Measurements from ENCODE around the gene RABL2A. TPM values are rescaled to one million over a fixed set of nuclear protein-coding genes. Genes with fewer than 3 reads are reported as not detected.
"Not testable (repeated sequence)": the region's sequence is repeated elsewhere in the genome, so short reads cannot be mapped to it uniquely, and the experiment has no call there.

RABL2A gene
- 20.8 and 24.5 TPM in 2 replicates for polyA plus RNA-seq (2011; rRNA removed)
- 10.6 and 11.5 TPM in 2 replicates for polyA plus RNA-seq (2012; cell fraction: cytosol; rRNA removed)
- polyA plus RNA-seq (2012; cell fraction: nucleus; rRNA removed) = 23.4 and 29.7 TPM in 2 replicates
- polyA plus RNA-seq (2017; fragmentation: RNase III; extraction: RNeasy Plus Mini Kit Qiagen cat#74134 plus additional on column Dnase treatment) = 13.0 to 14.9 TPM (median 13.5 TPM) in 3 replicates
- 27.2 and 28.1 TPM in 2 replicates for polyA minus RNA-seq (2011; rRNA and poly(A)+ RNA removed)

DNA sequence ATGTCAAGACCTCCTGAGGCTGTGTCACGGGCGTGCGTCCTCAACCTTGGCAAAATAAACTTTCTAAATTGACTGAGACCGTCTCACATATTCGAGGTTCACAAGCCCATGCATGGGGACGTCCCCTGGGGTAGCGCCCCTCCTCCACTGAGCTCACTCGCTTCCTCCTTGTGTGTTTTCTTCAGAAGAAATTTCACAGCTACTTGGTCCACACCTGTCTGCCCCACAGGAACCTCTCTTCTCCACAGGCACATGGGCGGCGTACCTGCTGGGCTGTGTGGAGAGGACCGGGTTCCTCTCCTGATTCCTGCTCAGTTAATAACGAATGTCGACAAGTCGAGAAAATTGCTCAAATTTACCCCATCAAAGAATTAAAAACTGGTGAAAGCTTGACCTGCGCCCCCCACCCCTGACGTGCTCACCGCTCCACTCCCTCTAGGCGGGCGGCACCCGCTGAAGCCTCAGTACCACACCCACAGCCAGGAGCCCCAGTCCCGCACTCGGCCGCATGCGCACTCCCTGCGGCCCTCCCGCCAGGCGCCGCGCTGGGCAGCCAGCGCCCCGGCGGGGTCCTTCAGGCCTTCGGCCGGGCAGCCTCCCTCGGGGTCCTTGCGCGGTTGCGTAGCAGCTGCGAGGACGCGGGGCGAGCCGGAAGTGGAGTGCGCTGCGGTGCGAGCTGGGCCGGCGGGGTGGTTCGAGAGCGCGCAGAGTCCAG is at the start of gene RABL2A:
TSS of gene RABL2A (plus strand) at position 651 of the 715 bp plus-strand sequence. CDS start 1,341 bp downstream, outside the sequence.
- ATAC-seq (peak; percentile 98), DNase-seq (ENCODE audit: low read depth in 1 of 2, low spot score in 1 of 2) (peak; percentile 35 to 85)
- CTCF ChIA-PET, POLR2A ChIA-PET, H3K9me3 ChIP-seq, H3K4me1 ChIP-seq, FAIRE-seq: not testable (repeated sequence)
- 5% methylated on average over 7 of the region's 51 CpGs for WGBS (ENCODE audit: missing lambda C conversion rate)
- peak in 1 of 2 experiments; percentile 34; a peak in 1 of 5 replicates for TF ChIP-seq JUN (IDR thresholded peaks at IDR 0.05)
- TF ChIP-seq PHF8 (IDR thresholded peaks at IDR 0.05; ENCODE audit: borderline replicate concordance, low read depth) = 0 out of 2 replicates have a peak, but pooled peaks have one; percentile 26
- peak; percentile 37 for TF ChIP-seq POLR2A (IDR thresholded peaks at IDR 0.05; ENCODE audit: low read length)
- Histone ChIP-seq H3K4me2 (peak within 1 kb of the TSS; percentile 73), H3K27ac (peak within 1 kb of the TSS; percentile 69 to 81), H3K4me3 (peak within 1 kb of the TSS; percentile 61)

GRCh38 chr2:113578508-113578907 is 48.6 kb upstream of the RABL2A start:
- ATAC-seq; DNase-seq (ENCODE audit: low read depth in 1 of 2, low spot score in 1 of 2); H3K4me3 ChIP-seq; FAIRE-seq; H3K4me1 ChIP-seq; CTCF ChIA-PET; H3K4me2 ChIP-seq; H3K27ac ChIP-seq; POLR2A ChIA-PET; H3K9me3 ChIP-seq: not testable (repeated sequence)
- WGBS (ENCODE audit: missing lambda C conversion rate) = 12% methylated on average over 5 of the region's 5 CpGs

DNA sequence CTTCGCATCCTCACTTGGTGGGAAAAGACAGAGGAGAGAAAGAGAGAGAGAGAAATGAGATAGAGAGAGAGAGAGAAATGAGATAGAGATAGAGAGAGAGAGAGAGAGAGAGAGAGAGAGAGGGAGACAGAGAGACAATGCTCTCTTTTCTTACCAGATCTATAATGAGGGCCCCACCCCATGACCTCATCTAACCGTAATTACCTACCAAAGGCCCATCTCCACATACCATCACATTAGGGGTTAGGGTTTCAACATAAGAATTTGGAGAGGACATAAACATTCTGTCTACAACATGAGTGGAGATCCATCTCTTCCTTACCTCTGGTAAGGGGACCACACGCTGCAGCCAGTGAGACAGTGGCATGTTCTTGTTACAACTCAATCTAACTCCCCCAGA is 44.6 kb upstream of the RABL2A start:
- H3K4me3 ChIP-seq; FAIRE-seq; CTCF ChIA-PET; POLR2A ChIA-PET; ATAC-seq; H3K27ac ChIP-seq; H3K9me3 ChIP-seq; H3K4me2 ChIP-seq; H3K4me1 ChIP-seq; DNase-seq (ENCODE audit: low read depth in 1 of 2, low spot score in 1 of 2): not testable (repeated sequence)
- WGBS (ENCODE audit: missing lambda C conversion rate) = 69% methylated on average over 3 of the region's 3 CpGs

DNA sequence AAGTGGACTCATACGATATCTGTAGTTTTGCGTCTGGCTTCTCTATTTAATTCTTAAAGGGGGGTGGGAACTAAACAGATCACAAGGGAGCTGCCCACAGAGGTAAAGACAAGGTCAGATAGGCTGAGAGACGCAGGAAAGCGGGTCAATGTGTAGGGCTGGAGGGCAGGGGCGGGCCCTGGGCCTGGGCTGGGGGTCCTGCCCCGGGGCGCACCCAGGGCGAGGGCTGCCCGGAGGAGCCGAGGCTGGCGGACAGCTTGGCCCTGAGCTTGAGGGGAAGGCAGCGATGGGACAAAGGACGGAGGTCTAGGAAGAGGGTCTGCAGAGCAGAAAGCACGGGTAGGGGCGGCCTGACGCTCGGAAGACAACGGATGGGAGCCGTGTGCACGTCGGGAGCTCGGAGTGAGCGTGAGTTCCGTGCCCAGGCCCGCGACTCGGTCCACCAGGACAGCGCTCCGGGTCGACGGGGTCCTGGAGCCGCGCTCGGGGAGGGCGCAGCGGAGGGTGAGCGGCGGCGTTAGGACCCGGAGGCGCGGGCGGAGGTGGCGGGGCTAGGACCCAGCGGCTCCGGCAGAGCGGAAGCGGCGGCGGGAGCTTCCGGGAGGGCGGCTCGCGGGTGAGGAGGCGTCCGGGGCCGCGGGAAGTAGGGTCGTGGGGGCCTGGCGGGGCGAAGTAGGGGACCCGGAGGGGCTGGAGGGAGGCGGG is 43.4 kb upstream of the RABL2A start:
- TF ChIP-seq PBX3 (IDR thresholded peaks at IDR 0.05) = 0 out of 2 replicates have a peak, but pooled peaks have one; percentile 45
- peak; percentile 49; the same call in 1 of the 2 replicates for TF ChIP-seq RNF2 (IDR thresholded peaks at IDR 0.05; ENCODE audit: borderline replicate concordance, low read depth)
- peak; percentile 52 for TF ChIP-seq PHF8 (IDR thresholded peaks at IDR 0.05; ENCODE audit: borderline replicate concordance, low read depth)
- TF ChIP-seq JUN (IDR thresholded peaks at IDR 0.05) = peak in 1 of 2 experiments; percentile 54; a peak in 1 of 5 replicates
- H3K9me3 ChIP-seq, FAIRE-seq, ATAC-seq, CTCF ChIA-PET, POLR2A ChIA-PET, H3K4me1 ChIP-seq: not testable (repeated sequence)
- peak overlapping the region; percentile 89 to 96 for H3K27ac ChIP-seq
- H3K4me3 ChIP-seq = peak overlapping the region; percentile 75
- DNase-seq (ENCODE audit: low read depth in 1 of 2, low spot score in 1 of 2) = peak; percentile 25 to 64
- 7% methylated on average over 30 of the region's 63 CpGs for WGBS (ENCODE audit: missing lambda C conversion rate)
- peak overlapping the region; percentile 99 for H3K4me2 ChIP-seq

DNA sequence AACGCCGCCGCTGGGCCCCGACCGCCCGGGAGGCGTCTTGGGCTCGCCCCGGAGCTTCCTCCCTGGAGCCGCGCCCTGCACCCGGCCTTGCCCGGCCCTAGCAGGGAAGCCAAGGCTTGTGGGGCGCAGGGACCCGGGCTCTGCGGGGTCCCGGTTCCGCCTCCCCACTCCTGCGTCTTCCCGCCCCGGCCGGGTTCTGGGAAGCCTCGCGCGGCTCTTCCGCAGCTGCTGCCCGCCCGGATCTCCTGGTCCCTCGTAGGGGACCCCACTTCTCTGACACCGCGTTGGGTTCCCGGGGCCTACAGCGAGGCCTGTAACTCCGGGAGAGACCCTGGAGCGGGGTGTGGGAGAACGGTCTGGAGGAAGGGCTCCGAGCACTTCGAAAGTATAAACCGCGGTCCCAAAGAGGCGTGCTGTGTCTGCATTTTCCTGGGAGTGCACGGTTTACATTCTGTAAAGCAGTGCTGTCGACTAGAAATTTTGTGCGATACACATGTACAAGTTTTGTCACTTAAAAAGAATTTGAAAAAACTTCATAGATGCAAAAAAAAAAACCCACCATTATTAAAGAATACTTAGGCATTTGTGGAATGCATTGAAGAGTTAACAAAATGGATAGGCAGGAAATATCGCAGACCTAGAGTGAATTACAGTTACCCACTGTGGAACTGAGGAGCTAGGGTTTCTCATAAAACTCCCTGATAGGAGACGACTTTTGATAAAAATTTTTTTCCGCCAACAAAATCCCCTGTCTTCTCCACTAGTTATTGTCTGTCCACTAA is 42.6 kb upstream of the RABL2A start:
- FAIRE-seq; POLR2A ChIA-PET; ATAC-seq; DNase-seq (ENCODE audit: low read depth in 1 of 2, low spot score in 1 of 2); H3K4me1 ChIP-seq; CTCF ChIA-PET; H3K9me3 ChIP-seq: not testable (repeated sequence)
- TF ChIP-seq PHF8 (IDR thresholded peaks at IDR 0.05; ENCODE audit: borderline replicate concordance, low read depth) = 0 out of 2 replicates have a peak, but pooled peaks have one; percentile 22
- Histone ChIP-seq H3K4me3 (peak overlapping the region; percentile 75), H3K4me2 (peak overlapping the region; percentile 66), H3K27ac (peak overlapping the region; percentile 89 to 96)
- WGBS (ENCODE audit: missing lambda C conversion rate) = 7% methylated on average over 20 of the region's 47 CpGs

All from A549 (cell line).